22Rv1 (cell line): ENCODE measurements around the gene MYH10.

Experiments used
- ZFX ChIP-seq: fragments of 450-650 bp; IDR thresholded peaks from 2 replicates; pipeline ENCODE4 v1.6.1; 2017; ENCODE audit warnings: antibody characterized with exemption, borderline replicate concordance
- TF ChIP-seq, protein P1 (sequence below): fragments of 450-650 bp; IDR thresholded peaks from 2 replicates; pipeline ENCODE4 v1.5.1; 2017; ENCODE audit warnings: mild to moderate bottlenecking

GRCh38 chr17:8606401-8606800 lies 24.1 kb downstream of the MYH10 start:
- TF ChIP-seq, protein P1, sequence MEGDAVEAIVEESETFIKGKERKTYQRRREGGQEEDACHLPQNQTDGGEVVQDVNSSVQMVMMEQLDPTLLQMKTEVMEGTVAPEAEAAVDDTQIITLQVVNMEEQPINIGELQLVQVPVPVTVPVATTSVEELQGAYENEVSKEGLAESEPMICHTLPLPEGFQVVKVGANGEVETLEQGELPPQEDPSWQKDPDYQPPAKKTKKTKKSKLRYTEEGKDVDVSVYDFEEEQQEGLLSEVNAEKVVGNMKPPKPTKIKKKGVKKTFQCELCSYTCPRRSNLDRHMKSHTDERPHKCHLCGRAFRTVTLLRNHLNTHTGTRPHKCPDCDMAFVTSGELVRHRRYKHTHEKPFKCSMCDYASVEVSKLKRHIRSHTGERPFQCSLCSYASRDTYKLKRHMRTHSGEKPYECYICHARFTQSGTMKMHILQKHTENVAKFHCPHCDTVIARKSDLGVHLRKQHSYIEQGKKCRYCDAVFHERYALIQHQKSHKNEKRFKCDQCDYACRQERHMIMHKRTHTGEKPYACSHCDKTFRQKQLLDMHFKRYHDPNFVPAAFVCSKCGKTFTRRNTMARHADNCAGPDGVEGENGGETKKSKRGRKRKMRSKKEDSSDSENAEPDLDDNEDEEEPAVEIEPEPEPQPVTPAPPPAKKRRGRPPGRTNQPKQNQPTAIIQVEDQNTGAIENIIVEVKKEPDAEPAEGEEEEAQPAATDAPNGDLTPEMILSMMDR = no peak
- no peak for TF ChIP-seq ZFX
